Gastroesophageal sphincter (tissue), 4 donors: ENCODE data around the gene KIF26A. TPM values are rescaled to one million over a fixed set of nuclear protein-coding genes. Genes with fewer than 3 reads are reported as not detected.
A peak's percentile ranks its signal among the peaks of the same experiment; 100 is the strongest.

ENCODE experiments used
- ATAC-seq: fragments of 150-250 bp; one replicate; pipeline ENCODE4 v1.9.1; 2016; ENCODE audit warnings: mild to moderate bottlenecking, moderate library complexity
- H3K27ac ChIP-seq, 4 donors: fragments of 200-600 bp; sonication (generic) in 3 of 4; 1 replicate in 3 of 4; 2 replicates in 1 of 4; pipeline ENCODE4 v1.5.1; 2016 to 2019
- H3K27me3 ChIP-seq: fragments of 200-600 bp; sonication (generic); one replicate; pipeline ENCODE4 v1.5.1; 2019
- H3K36me3 ChIP-seq, 2 donors: fragments of 200-600 bp; sonication (generic); one replicate each; pipeline ENCODE4 v1.5.1; 2019; ENCODE audit warnings: control low read depth in 1 of 2
- H3K4me1 ChIP-seq, 3 donors: fragments of 200-600 bp; sonication (generic); 1 replicate in 2 of 3; 2 replicates in 1 of 3; pipeline ENCODE4 v1.5.1; 2016 to 2019; ENCODE audit warnings: control low read depth in 2 of 3
- H3K4me3 ChIP-seq, 2 donors: fragments of 200-600 bp; sonication (generic); one replicate each; pipeline ENCODE4 v1.5.1; 2019; ENCODE audit warnings: mild to moderate bottlenecking in 1 of 2, moderate library complexity in 1 of 2
- H3K9me3 ChIP-seq, 3 donors: fragments of 200-600 bp; sonication (generic); one replicate each; pipeline ENCODE4 v1.5.1; 2017 to 2019; ENCODE audit warnings: control low read depth in 2 of 3
- EP300 ChIP-seq: sonication (generic); formaldehyde crosslinking; IDR thresholded peaks from one replicate; pipeline ENCODE4 v1.6.1; 2017; ENCODE audit warnings: antibody characterized with exemption, mild to moderate bottlenecking
- POLR2A ChIP-seq, 2 donors: fragments of 450-650 bp; IDR thresholded peaks; one replicate each; pipeline ENCODE4 v1.6.1; 2017; ENCODE audit warnings: antibody characterized with exemption in 2 of 2, mild to moderate bottlenecking in 2 of 2, moderate library complexity in 1 of 2
- POLR2AphosphoS5 ChIP-seq: sonication (generic); formaldehyde crosslinking; IDR thresholded peaks from one replicate; pipeline ENCODE4 v1.6.1; 2017; ENCODE audit warnings: antibody characterized with exemption
- WGBS, 2 donors: methylation state at CpG; one replicate each; pipeline ENCODE4 v1.1.5; 2018; ENCODE audit warnings: low coverage in 1 of 2; 5-methylcytosine and 5-hydroxymethylcytosine counted together
- total RNA-seq, 4 donors: library from RNA; depleted of rRNA; stranded (reverse); fragments of >200 nt; gene quantifications; one replicate each; pipeline ENCODE4 v1.1.0, GENCODE V29; 2016
- TF ChIP-seq, protein P1 (sequence below), 4 experiments: fragments of 200-600 bp in 2 of 4; fragments of 450-650 bp in 2 of 4; sonication (generic) in 1 of 4; IDR thresholded peaks; one replicate each; pipeline ENCODE4 v1.5.1; 2017 to 2019; ENCODE audit warnings: antibody characterized with exemption in 4 of 4, mild to moderate bottlenecking in 2 of 4, moderate library complexity in 2 of 4

Gene KIF26A
- total RNA-seq, 4 donors from 2014 or later: 2.2 to 6.9 (median 2.9) TPM

DNA sequence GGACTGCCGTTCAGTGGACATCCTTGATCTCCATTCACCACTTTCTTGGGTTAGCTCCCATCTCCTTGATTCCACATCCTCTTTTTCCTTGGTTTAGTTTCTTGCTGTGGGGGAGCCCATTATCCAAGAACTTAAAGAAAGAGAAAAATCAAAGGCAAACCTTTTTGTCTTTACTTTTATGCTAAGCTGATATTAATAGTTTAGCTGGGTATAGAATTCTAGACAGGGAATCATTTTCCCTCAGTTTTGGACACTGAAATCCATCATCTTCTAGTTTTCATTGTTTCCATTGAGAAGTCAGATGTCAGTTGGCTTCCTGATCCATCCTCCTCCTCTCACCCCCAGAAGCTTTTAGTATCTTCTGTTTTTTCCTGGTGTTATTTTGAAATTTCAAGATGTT is 8.8 kb upstream of the KIF26A start:
- ATAC-seq: no peak
- peaks cover 67% of the 10 kb centered on the region for H3K27me3 ChIP-seq
- no peak overlapping the region for H3K4me3 ChIP-seq
- H3K9me3 ChIP-seq: peaks cover 0 to 67% (median 0%) of the 10 kb centered on the region in 3 donors
- WGBS, 2 donors: no CpG with 5 or more reads among the region's 1 CpG
- no peaks in the 10 kb centered on the region for H3K4me1 ChIP-seq
- no peak overlapping the region for H3K27ac ChIP-seq
- no peak for TF ChIP-seq POLR2A (IDR thresholded peaks at IDR 0.05)
- H3K36me3 ChIP-seq: no peaks in the 10 kb centered on the region

GRCh38 chr14:104130974-104131651 is 7.3 kb upstream of the KIF26A start:
- no peaks in the 10 kb centered on the region for H3K36me3 ChIP-seq
- 20% methylated on average over 1 to 2 of the region's 11 CpGs for WGBS, 2 donors
- H3K4me3 ChIP-seq: no peak overlapping the region
- ATAC-seq: no peak
- no peak overlapping the region for H3K27ac ChIP-seq
- H3K4me1 ChIP-seq: peaks cover 0 to 11% (median 0%) of the 10 kb centered on the region in 3 donors
- H3K27me3 ChIP-seq: peaks cover 81% of the 10 kb centered on the region
- H3K9me3 ChIP-seq: peaks cover 0 to 51% (median 0%) of the 10 kb centered on the region in 3 donors
- TF ChIP-seq, protein P1, sequence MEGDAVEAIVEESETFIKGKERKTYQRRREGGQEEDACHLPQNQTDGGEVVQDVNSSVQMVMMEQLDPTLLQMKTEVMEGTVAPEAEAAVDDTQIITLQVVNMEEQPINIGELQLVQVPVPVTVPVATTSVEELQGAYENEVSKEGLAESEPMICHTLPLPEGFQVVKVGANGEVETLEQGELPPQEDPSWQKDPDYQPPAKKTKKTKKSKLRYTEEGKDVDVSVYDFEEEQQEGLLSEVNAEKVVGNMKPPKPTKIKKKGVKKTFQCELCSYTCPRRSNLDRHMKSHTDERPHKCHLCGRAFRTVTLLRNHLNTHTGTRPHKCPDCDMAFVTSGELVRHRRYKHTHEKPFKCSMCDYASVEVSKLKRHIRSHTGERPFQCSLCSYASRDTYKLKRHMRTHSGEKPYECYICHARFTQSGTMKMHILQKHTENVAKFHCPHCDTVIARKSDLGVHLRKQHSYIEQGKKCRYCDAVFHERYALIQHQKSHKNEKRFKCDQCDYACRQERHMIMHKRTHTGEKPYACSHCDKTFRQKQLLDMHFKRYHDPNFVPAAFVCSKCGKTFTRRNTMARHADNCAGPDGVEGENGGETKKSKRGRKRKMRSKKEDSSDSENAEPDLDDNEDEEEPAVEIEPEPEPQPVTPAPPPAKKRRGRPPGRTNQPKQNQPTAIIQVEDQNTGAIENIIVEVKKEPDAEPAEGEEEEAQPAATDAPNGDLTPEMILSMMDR (IDR thresholded peaks at IDR 0.05): peak in 2 of 4 experiments; percentile 9 to 44
- TF ChIP-seq POLR2A (IDR thresholded peaks at IDR 0.05): no peak

DNA sequence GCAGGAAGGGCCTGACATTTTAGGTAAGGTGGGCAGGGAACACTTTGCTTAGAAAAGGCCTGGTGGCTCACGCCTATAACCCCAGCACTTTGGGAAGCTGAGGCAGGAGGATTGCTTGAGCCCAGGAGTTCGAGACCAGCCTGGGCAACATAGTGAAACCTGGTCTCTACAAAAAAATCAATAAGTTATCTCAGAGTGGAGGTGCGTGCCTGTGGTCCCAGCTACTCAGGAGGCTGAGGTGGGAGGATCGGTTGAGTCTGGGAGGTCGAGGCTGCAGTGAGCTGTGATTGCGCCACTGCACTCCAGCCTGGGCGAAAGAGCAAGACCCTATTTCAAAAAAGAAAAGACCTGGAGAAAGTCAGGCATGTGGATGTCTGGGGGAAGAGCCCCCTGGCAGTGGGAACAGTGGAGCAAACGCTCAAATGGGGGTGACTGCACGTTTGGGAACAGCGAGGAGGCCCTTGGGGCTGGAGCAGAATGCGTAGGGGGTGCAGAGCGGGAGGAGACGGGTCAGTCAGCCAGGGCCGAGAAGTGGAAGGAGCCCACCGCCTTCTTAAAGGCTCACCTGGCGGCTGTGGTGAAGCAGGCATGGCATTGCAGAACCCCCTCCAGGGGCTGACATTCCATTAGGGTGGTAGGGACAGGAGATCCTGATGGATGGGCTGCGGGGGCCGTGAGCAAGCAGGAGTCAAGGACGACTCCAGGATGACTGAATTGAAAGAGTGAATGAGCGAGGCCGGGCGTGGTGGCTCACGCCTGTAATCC is 6.2 kb upstream of the KIF26A start:
- H3K27me3 ChIP-seq: peaks cover 84% of the 10 kb centered on the region

GRCh38 chr14:104132981-104133380 is 5.4 kb upstream of the KIF26A start:
- Histone ChIP-seq H3K4me1 (peaks cover 0 to 29% (median 16%) of the 10 kb centered on the region in 3 donors), H3K4me3 (no peak overlapping the region), H3K27me3 (peaks cover 85% of the 10 kb centered on the region), H3K27ac (no peak overlapping the region), H3K36me3 (no peaks in the 10 kb centered on the region), H3K9me3 (peaks cover 0 to 33% (median 0%) of the 10 kb centered on the region in 3 donors)
- TF ChIP-seq, protein P1 (IDR thresholded peaks at IDR 0.05): no peak
- no peak for TF ChIP-seq EP300
- no peak for TF ChIP-seq POLR2A (IDR thresholded peaks at IDR 0.05)
- no peak for TF ChIP-seq POLR2AphosphoS5
- ATAC-seq: no peak
- WGBS, 2 donors: 18 to 19% methylated on average over 3 to 4 of the region's 7 CpGs

More for the DNA sequence above, 6.2 kb upstream of the KIF26A start:
- 71% methylated on average over 7 to 19 of the region's 23 CpGs for WGBS, 2 donors
- H3K9me3 ChIP-seq: peaks cover 0 to 41% (median 0%) of the 10 kb centered on the region in 3 donors
- H3K4me3 ChIP-seq: no peak overlapping the region
- no peak for ATAC-seq
- H3K4me1 ChIP-seq: peaks cover 0 to 21% (median 8%) of the 10 kb centered on the region in 3 donors
- no peak overlapping the region for H3K27ac ChIP-seq
- TF ChIP-seq EP300 (no peak), POLR2AphosphoS5 (no peak), POLR2A (IDR thresholded peaks at IDR 0.05) (no peak)
- TF ChIP-seq, protein P1 (IDR thresholded peaks at IDR 0.05): no peak
- no peaks in the 10 kb centered on the region for H3K36me3 ChIP-seq

GRCh38 chr14:104133496-104133895 is 4.9 kb upstream of the KIF26A start:
- WGBS, 2 donors: no CpG with 5 or more reads among the region's 9 CpGs
- ATAC-seq: no peak
- no peak for TF ChIP-seq POLR2A (IDR thresholded peaks at IDR 0.05)
- TF ChIP-seq EP300: no peak
- TF ChIP-seq POLR2AphosphoS5: no peak
- TF ChIP-seq, protein P1 (IDR thresholded peaks at IDR 0.05): no peak
- Histone ChIP-seq H3K27ac (no peak overlapping the region), H3K9me3 (peaks cover 0 to 28% (median 0%) of the 10 kb centered on the region in 3 donors), H3K27me3 (peaks cover 91% of the 10 kb centered on the region), H3K36me3 (no peaks in the 10 kb centered on the region), H3K4me3 (no peak overlapping the region), H3K4me1 (peaks cover 0 to 34% (median 21%) of the 10 kb centered on the region in 3 donors)
